H1 (cell line): ENCODE data around the gene GPR39. TPM values are rescaled to one million over a fixed set of nuclear protein-coding genes. Genes with fewer than 3 reads are reported as not detected.

ENCODE experiments used
- CTCF ChIA-PET: fragments of 300-600 bp; sonication (Branson Sonifier 250); formaldehyde crosslinking; loops from one replicate; lab custom pipeline; 2021; ENCODE audit not compliant: partially characterized antibody; lab: Charles Lee
- POLR2A ChIA-PET: fragments of 300-600 bp; sonication (Branson Sonifier 250); formaldehyde crosslinking; loops from one replicate; lab custom pipeline; 2021; ENCODE audit warnings: inconsistent platforms; ENCODE audit not compliant: partially characterized antibody; lab: Charles Lee
- DNase-seq, 2 experiments: peaks; one replicate each; pipeline versions ENCODE4 v3.0.0 to v3.0.0-alpha.2; 2010 to 2022; ENCODE audit warnings: low spot score in 2 of 2, low read depth in 1 of 2, mixed read lengths in 1 of 2
- FAIRE-seq: peaks from 2 replicates; lab custom pipeline; 2011; peaks lifted over from hg19 to GRCh38; lab: Jason Lieb, UNC
- H2AFZ ChIP-seq: 2 replicates; pipeline ENCODE4 v1.8.1; 2012; ENCODE audit warnings: low read length, inconsistent platforms
- H2AK5ac ChIP-seq: 2 replicates; pipeline ENCODE4 v1.6.1; 2013; ENCODE audit warnings: low read depth, low read length
- H2BK120ac ChIP-seq: replicated peaks from 2 replicates; pipeline ENCODE3; 2013; ENCODE audit warnings: low read depth, low read length, inconsistent platforms
- H2BK12ac ChIP-seq: 2 replicates; pipeline ENCODE4 v1.6.1; 2013; ENCODE audit warnings: low read depth, low read length
- H2BK15ac ChIP-seq: 2 replicates; pipeline ENCODE4 v1.6.1; 2013; ENCODE audit warnings: low read length
- H2BK20ac ChIP-seq: 2 replicates; pipeline ENCODE4 v1.6.1; 2013; ENCODE audit warnings: low read length
- H2BK5ac ChIP-seq: 2 replicates; pipeline ENCODE4 v1.6.1; 2013; ENCODE audit warnings: low read depth, low read length
- H3K14ac ChIP-seq: 2 replicates; pipeline ENCODE4 v1.6.1; 2013; ENCODE audit warnings: inconsistent platforms; ENCODE audit not compliant: insufficient read length
- H3K18ac ChIP-seq: 2 replicates; pipeline ENCODE4 v1.6.1; 2013; ENCODE audit warnings: low read length; ENCODE audit errors: extremely low read depth
- H3K23ac ChIP-seq: 2 replicates; pipeline ENCODE4 v1.6.1; 2013; ENCODE audit warnings: inconsistent platforms; ENCODE audit not compliant: insufficient read length
- H3K23me2 ChIP-seq: 2 replicates; pipeline ENCODE4 v1.6.1; 2013; ENCODE audit warnings: low read depth, low read length
- H3K27ac ChIP-seq: 2 replicates; pipeline ENCODE4 v1.6.1; 2011; ENCODE audit warnings: low read depth, low read length, inconsistent platforms
- H3K27me3 ChIP-seq, 4 experiments: replicated peaks in 1 of 4; 1 replicate in 1 of 4; 2 replicates in 3 of 4; pipeline versions ENCODE4 v1.6.1 to v1.8.1; 2011 to 2013; ENCODE audit warnings: low read length in 3 of 4, mild to moderate bottlenecking in 3 of 4, inconsistent platforms in 2 of 4, mixed read lengths in 2 of 4, moderate library complexity in 1 of 4; ENCODE audit not compliant: control insufficient read depth in 3 of 4, insufficient read depth in 3 of 4; ENCODE audit errors: extremely low read depth in 1 of 4
- H3K36me3 ChIP-seq, 4 experiments: 2 replicates each; pipeline versions ENCODE4 v1.6.1 to v1.8.1; 2011 to 2013; ENCODE audit warnings: mild to moderate bottlenecking in 4 of 4, low read length in 3 of 4, moderate library complexity in 2 of 4, control low read depth in 1 of 4, inconsistent platforms in 1 of 4; ENCODE audit not compliant: insufficient read depth in 4 of 4, control insufficient read depth in 2 of 4
- H3K4ac ChIP-seq: replicated peaks from 2 replicates; pipeline ENCODE3; 2013; ENCODE audit warnings: low read length, low read depth, mixed read lengths, inconsistent platforms; ENCODE audit not compliant: insufficient read length
- H3K4me1 ChIP-seq, 4 experiments: replicated peaks in 1 of 4; 1 replicate in 1 of 4; 2 replicates in 3 of 4; pipeline versions ENCODE4 v1.6.1 to v1.8.1; 2011 to 2013; ENCODE audit warnings: low read length in 3 of 4, inconsistent platforms in 2 of 4, mixed read lengths in 1 of 4; ENCODE audit not compliant: insufficient read depth in 4 of 4, control insufficient read depth in 3 of 4
- H3K4me2 ChIP-seq, 2 experiments: 2 replicates each; pipeline versions ENCODE4 v1.6.1 to v1.8.1; 2011 to 2013; ENCODE audit warnings: low read depth in 2 of 2, low read length in 2 of 2, control low read depth in 1 of 2, inconsistent platforms in 1 of 2, mild to moderate bottlenecking in 1 of 2; ENCODE audit not compliant: insufficient read depth in 1 of 2
- H3K4me3 ChIP-seq, 4 experiments: fragments of 200-600, 300-600 bp in 1 of 4; sonication (generic), shearing (Covaris generic), sonication (Bioruptor Twin) in 1 of 4; 2 replicates each; pipeline versions ENCODE4 v1.5.1 to v1.8.1; 2011 to 2016; ENCODE audit warnings: low read length in 4 of 4, low read depth in 3 of 4, control low read depth in 2 of 4, inconsistent platforms in 2 of 4, mild to moderate bottlenecking in 2 of 4, mixed read lengths in 1 of 4, moderate library complexity in 1 of 4; ENCODE audit not compliant: insufficient read depth in 2 of 4; ENCODE audit errors: extremely low read depth in 1 of 4
- H3K56ac ChIP-seq: replicated peaks from 2 replicates; pipeline ENCODE3; 2013; ENCODE audit warnings: low read depth, mild to moderate bottlenecking, mixed read lengths, low read length, inconsistent platforms; ENCODE audit not compliant: insufficient read length
- H3K79me1 ChIP-seq: 2 replicates; pipeline ENCODE4 v1.6.1; 2013; ENCODE audit warnings: low read depth, low read length, control low read depth
- H3K79me2 ChIP-seq, 2 experiments: 2 replicates each; pipeline versions ENCODE4 v1.6.1 to v1.8.1; 2012 to 2013; ENCODE audit warnings: low read length in 2 of 2, mild to moderate bottlenecking in 2 of 2, inconsistent platforms in 1 of 2; ENCODE audit not compliant: insufficient read depth in 2 of 2, control insufficient read depth in 1 of 2
- H3K9ac ChIP-seq, 4 experiments: replicated peaks in 1 of 4; 1 replicate in 1 of 4; 2 replicates in 3 of 4; pipeline versions ENCODE4 v1.6.1 to v1.8.1; 2011 to 2013; ENCODE audit warnings: low read depth in 3 of 4, low read length in 3 of 4, control low read depth in 2 of 4, mild to moderate bottlenecking in 2 of 4, moderate library complexity in 2 of 4, inconsistent platforms in 1 of 4; ENCODE audit errors: extremely low read depth in 1 of 4
- H3K9me3 ChIP-seq, 2 experiments: 2 replicates each; pipeline versions ENCODE4 v1.6.1 to v1.8.1; 2012 to 2013; ENCODE audit warnings: mild to moderate bottlenecking in 2 of 2, moderate library complexity in 2 of 2, control low read depth in 1 of 2, inconsistent platforms in 1 of 2, low read depth in 1 of 2, low read length in 1 of 2, mixed read lengths in 1 of 2; ENCODE audit not compliant: insufficient read depth in 2 of 2
- H4K20me1 ChIP-seq, 2 experiments: replicated peaks in 1 of 2; 2 replicates each; pipeline versions ENCODE3 to v1.8.1; 2011 to 2013; ENCODE audit warnings: inconsistent platforms in 2 of 2, low read length in 2 of 2, mild to moderate bottlenecking in 1 of 2; ENCODE audit not compliant: insufficient read depth in 2 of 2, control insufficient read depth in 1 of 2
- H4K5ac ChIP-seq: 2 replicates; pipeline ENCODE4 v1.6.1; 2013; ENCODE audit warnings: low read length, low read depth, mixed read lengths, inconsistent platforms; ENCODE audit not compliant: insufficient read length
- H4K8ac ChIP-seq: 2 replicates; pipeline ENCODE4 v1.8.0; 2013; ENCODE audit warnings: mild to moderate bottlenecking, moderate library complexity, low read length, inconsistent platforms; ENCODE audit not compliant: insufficient read depth; ENCODE audit errors: extremely low read depth
- H4K91ac ChIP-seq: replicated peaks from 2 replicates; pipeline ENCODE3; 2013; ENCODE audit warnings: low read length, mixed read lengths, inconsistent platforms; ENCODE audit not compliant: insufficient read length
- BRCA1 ChIP-seq: IDR thresholded peaks from 2 replicates; pipeline ENCODE4 v1.6.1; 2012; ENCODE audit warnings: low read depth, low read length, improper control_type of control experiment
- EZH2 ChIP-seq: fragments of 200-600 bp; sonication (generic); IDR thresholded peaks from 2 replicates; pipeline ENCODE4 v1.7.1; 2012; ENCODE audit warnings: low read depth, mild to moderate bottlenecking, moderate library complexity, low read length, inconsistent platforms; ENCODE audit not compliant: severe bottlenecking
- RNF2 ChIP-seq: fragments of 200-900, 300-1000 bp; sonication (generic); IDR thresholded peaks from 2 replicates; pipeline ENCODE4 v1.7.1; 2016; ENCODE audit warnings: borderline replicate concordance, low read depth, mild to moderate bottlenecking, antibody characterized with exemption, low read length; ENCODE audit not compliant: poor library complexity, severe bottlenecking; ENCODE audit errors: missing control alignments
- TAF7 ChIP-seq: optimal IDR thresholded peaks from 2 replicates; pipeline ENCODE3; 2011; ENCODE audit warnings: low read depth, mild to moderate bottlenecking, inconsistent platforms, low read length, moderate library complexity, borderline replicate concordance
- ZNF274 ChIP-seq: IDR thresholded peaks from 2 replicates; pipeline ENCODE4 v1.7.0; 2012; ENCODE audit warnings: low read length, borderline replicate concordance; ENCODE audit errors: extremely low read depth
- WGBS, 2 experiments: shearing (Covaris generic) in 1 of 2; methylation state at CpG; one replicate each; pipeline versions ENCODE4 v1.1.6 to v1.1.7; 2013 to 2015; ENCODE audit warnings: low lambda C conversion rate in 2 of 2, mixed read lengths in 2 of 2, inconsistent platforms in 1 of 2, low coverage in 1 of 2, missing lambda C conversion rate in 1 of 2; ENCODE audit not compliant: insufficient replicate concordance in 2 of 2, insufficient coverage in 1 of 2, insufficient read length in 1 of 2; ENCODE audit errors: extremely low coverage in 1 of 2, missing lambda C conversion rate in 1 of 2; 5-methylcytosine and 5-hydroxymethylcytosine counted together
- polyA plus RNA-seq, 7 experiments: library from polyadenylated mRNA; depleted of rRNA in 3 of 7; stranded (reverse) in 5 of 7; unstranded in 2 of 7; fragments of >200 nt in 5 of 7; fragments of 200-250 nt in 2 of 7; gene quantifications; 1 replicate in 5 of 7; 2 replicates in 1 of 7; 4 replicates in 1 of 7; pipeline versions ENCODE4 v1.2.1 to v1.2.3, GENCODE V29; 2011 to 2013; ENCODE audit warnings: missing spikeins in 2 of 7, mixed read lengths in 2 of 7
- total RNA-seq: library from RNA; stranded (reverse); fragmentation: NEBNext Ultra II Directional; extraction: Animal tissue kit (Norgen Biotek cat#: 25700); gene quantifications from 2 replicates; pipeline ENCODE4 v1.2.1, GENCODE V29; 2021
- TF ChIP-seq, protein P1 (sequence below): IDR thresholded peaks from 2 replicates; pipeline ENCODE4 v1.6.1; 2012; ENCODE audit warnings: inconsistent platforms

GPR39 gene
- total and polyA plus RNA-seq, 2 of the 8 experiments (the other 6 are each of a cell fraction or from before 2014, with no cell fraction given): 0.63 to 2.7 TPM

DNA sequence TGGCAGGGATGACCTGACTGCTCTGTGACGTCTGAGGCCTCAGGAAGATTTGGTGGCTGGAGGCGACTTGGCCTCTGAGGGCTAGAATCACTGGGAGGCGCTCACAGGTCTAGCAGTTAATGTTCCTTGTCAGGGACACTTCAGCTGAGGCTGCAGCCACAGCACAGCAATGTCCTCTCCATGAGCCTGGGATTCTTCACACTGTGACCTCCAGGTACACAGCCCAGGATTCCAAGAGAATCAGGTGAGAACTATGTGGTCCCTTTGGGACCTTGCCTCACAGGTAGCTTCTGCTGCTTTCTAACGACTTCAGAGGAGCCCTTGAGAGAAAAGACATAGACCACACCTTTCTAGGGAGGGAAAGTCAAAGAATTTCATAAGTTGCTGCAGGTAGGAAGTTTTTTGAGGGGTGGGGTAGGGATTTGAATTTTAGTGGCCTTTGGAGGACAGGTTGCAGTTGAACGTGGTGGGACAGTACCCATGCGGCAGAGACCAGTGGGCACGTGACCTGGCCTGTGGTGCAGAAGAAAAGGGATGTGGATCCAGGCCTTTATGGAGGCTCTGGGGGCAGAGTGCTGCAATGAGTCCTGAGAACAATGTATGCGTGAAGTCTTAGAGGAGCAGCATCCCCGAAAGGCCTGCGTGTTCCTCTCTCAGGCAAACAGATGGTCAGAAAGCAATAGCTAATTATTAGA, 167.2 kb downstream of the GPR39 start:
- no peak overlapping the region for H2BK12ac ChIP-seq
- H2BK20ac ChIP-seq: no peak overlapping the region
- H3K79me2 ChIP-seq: no peaks in the 10 kb centered on the region
- no peak overlapping the region for H4K8ac ChIP-seq
- CTCF ChIA-PET: interaction anchor here (1.2 kb wide), 1 partner anchor 587 kb away, joined by 3 read pairs; no protein-coding TSS in a partner anchor
- H3K4ac ChIP-seq: no peak overlapping the region
- H3K9ac ChIP-seq: no peak overlapping the region
- H3K4me3 ChIP-seq: no peak overlapping the region
- no peak overlapping the region for H2AK5ac ChIP-seq
- H3K18ac ChIP-seq: no peak overlapping the region
- DNase-seq: peak in 1 of 2 experiments; percentile 19
- H3K23me2 ChIP-seq: no peaks in the 10 kb centered on the region
- H3K36me3 ChIP-seq: no peaks in the 10 kb centered on the region
- no peak overlapping the region for H3K14ac ChIP-seq
- no peaks in the 10 kb centered on the region for H4K20me1 ChIP-seq
- H3K79me1 ChIP-seq: no peaks in the 10 kb centered on the region
- H2BK5ac ChIP-seq: no peak overlapping the region
- H3K27me3 ChIP-seq: no peaks in the 10 kb centered on the region
- peaks cover 4 to 13% (median 7%) of the 10 kb centered on the region in 4 experiments for H3K4me1 ChIP-seq
- WGBS, 2 experiments: 88% methylated on average over 10 of the region's 10 CpGs; no CpG with 5 or more reads in 1 of the 2 experiments
- no peak for FAIRE-seq
- H3K4me2 ChIP-seq: no peak overlapping the region
- H2BK15ac ChIP-seq: no peak overlapping the region
- no peaks in the 10 kb centered on the region for H3K9me3 ChIP-seq
- H4K91ac ChIP-seq: no peak overlapping the region
- H3K23ac ChIP-seq: no peak overlapping the region
- POLR2A ChIA-PET: no interaction called here
- no peak overlapping the region for H4K5ac ChIP-seq
- H3K27ac ChIP-seq: no peak overlapping the region
- H2AFZ ChIP-seq: no peak overlapping the region
- H2BK120ac ChIP-seq: no peak overlapping the region
- no peak overlapping the region for H3K56ac ChIP-seq
- TF ChIP-seq BRCA1: no peak
- no peak for TF ChIP-seq TAF7
- TF ChIP-seq, protein P1, sequence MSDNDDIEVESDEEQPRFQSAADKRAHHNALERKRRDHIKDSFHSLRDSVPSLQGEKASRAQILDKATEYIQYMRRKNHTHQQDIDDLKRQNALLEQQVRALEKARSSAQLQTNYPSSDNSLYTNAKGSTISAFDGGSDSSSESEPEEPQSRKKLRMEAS: no peak
- no peak for TF ChIP-seq ZNF274
- no peak for TF ChIP-seq EZH2
- no peak for TF ChIP-seq RNF2
